Thoracic aorta (tissue), 2 donors: Measurements from ENCODE around the gene NAT8L. TPM values are rescaled to one million over a fixed set of nuclear protein-coding genes. Genes with fewer than 3 reads are reported as not detected.

Experiments
- ATAC-seq: fragments of 150-250 bp; one replicate; pipeline ENCODE4 v1.8.0; 2017; ENCODE audit warnings: low read depth; ENCODE audit not compliant: insufficient number of reproducible peaks, low FRiP score
- DNase-seq: peaks from one replicate; pipeline ENCODE4 v3.0.0-alpha.2; 2020; ENCODE audit warnings: low spot score
- H3K27ac ChIP-seq, 2 donors: fragments of 200-600 bp; sonication (generic); 1 replicate in 1 of 2; 2 replicates in 1 of 2; pipeline ENCODE4 v1.5.1; 2016; ENCODE audit warnings: mild to moderate bottlenecking in 2 of 2, moderate library complexity in 2 of 2
- H3K27me3 ChIP-seq: fragments of 200-600 bp; sonication (generic); replicated peaks from 2 replicates; pipeline ENCODE4 v1.6.0; 2016; ENCODE audit warnings: mild to moderate bottlenecking; ENCODE audit not compliant: insufficient read depth
- H3K36me3 ChIP-seq: fragments of 200-600 bp; sonication (generic); one replicate; pipeline ENCODE4 v1.5.1; 2016
- H3K4me1 ChIP-seq, 2 donors: fragments of 200-600 bp; sonication (generic); 1 replicate in 1 of 2; 2 replicates in 1 of 2; pipeline versions ENCODE4 v1.5.1 to v1.6.0; 2016; ENCODE audit warnings: low read depth in 2 of 2, mild to moderate bottlenecking in 1 of 2; ENCODE audit not compliant: control insufficient read depth in 1 of 2
- H3K4me3 ChIP-seq: fragments of 200-600 bp; sonication (generic); 2 replicates; pipeline ENCODE4 v1.5.1; 2016; ENCODE audit warnings: mild to moderate bottlenecking
- H3K9me3 ChIP-seq: fragments of 200-600 bp; sonication (generic); 2 replicates; pipeline ENCODE4 v1.5.1; 2016
- total RNA-seq, 2 donors: library from RNA; depleted of rRNA; stranded (reverse); fragments of >200 nt; gene quantifications; one replicate each; pipeline versions ENCODE4 v1.1.0 to v1.2.3, GENCODE V29; 2016
- TF ChIP-seq, protein P1 (sequence below): fragments of 200-600 bp; sonication (generic); IDR thresholded peaks from one replicate; pipeline ENCODE4 v1.5.1; 2019; ENCODE audit warnings: antibody characterized with exemption

NAT8L gene
- total RNA-seq, 2 donors from 2014 or later = under 0.01 TPM; not detected in 1

DNA sequence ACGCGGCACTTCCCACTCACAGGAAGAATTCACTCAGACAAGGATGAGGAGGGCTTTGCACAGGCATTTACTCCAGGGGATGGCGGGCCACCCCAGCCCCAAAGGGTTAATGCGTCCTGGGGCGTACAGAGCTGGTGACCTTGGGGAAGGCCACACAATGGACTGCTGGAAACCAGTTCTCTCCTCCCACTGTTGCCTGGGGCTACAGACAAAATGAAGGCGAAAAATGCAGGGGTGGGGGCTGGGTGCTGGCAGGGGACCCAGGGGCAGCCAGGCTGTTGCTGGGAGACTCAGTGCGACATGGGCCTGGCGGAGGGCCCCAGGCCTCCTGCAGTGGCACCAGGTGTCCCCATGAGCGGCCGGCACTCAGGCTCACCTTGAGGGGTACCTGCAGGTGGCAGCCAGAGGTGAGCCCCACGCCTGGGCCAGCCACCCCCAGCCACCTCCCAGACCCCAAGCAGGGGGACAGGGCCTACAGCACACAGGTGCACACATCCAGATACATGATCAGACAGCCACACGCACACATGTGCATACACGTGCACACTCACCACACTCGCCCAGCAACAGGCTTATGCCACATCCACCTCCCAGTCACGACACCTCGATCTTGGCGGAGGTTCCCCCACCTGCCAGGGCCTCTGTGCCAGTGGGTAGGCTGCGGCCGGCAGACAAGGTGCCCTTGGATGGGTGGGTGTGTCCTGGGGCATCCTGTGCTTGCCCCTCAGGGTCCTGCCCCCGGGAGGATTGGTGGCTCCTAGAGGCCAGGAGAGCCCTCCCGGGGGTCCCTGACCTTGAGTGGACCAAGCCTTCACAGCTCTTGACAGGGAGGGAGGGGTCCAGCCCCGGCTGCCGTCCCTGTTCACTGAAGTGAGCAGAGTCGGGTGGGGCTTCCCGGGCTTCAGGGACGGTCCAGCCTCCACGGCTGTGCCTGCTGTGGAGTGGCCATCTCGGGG, 13.1 kb downstream of the NAT8L start:
- Histone ChIP-seq H3K27me3 (no peaks in the 10 kb centered on the region), H3K36me3 (no peaks in the 10 kb centered on the region), H3K4me1 (no peaks in the 10 kb centered on the region), H3K27ac (no peak overlapping the region), H3K9me3 (no peaks in the 10 kb centered on the region), H3K4me3 (no peak overlapping the region)
- no peak for DNase-seq
- no peak for ATAC-seq
- TF ChIP-seq, protein P1, sequence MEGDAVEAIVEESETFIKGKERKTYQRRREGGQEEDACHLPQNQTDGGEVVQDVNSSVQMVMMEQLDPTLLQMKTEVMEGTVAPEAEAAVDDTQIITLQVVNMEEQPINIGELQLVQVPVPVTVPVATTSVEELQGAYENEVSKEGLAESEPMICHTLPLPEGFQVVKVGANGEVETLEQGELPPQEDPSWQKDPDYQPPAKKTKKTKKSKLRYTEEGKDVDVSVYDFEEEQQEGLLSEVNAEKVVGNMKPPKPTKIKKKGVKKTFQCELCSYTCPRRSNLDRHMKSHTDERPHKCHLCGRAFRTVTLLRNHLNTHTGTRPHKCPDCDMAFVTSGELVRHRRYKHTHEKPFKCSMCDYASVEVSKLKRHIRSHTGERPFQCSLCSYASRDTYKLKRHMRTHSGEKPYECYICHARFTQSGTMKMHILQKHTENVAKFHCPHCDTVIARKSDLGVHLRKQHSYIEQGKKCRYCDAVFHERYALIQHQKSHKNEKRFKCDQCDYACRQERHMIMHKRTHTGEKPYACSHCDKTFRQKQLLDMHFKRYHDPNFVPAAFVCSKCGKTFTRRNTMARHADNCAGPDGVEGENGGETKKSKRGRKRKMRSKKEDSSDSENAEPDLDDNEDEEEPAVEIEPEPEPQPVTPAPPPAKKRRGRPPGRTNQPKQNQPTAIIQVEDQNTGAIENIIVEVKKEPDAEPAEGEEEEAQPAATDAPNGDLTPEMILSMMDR = no peak

GRCh38 chr4:2072971-2073807, 14.1 kb downstream of the NAT8L start:
- DNase-seq = no peak
- no peaks in the 10 kb centered on the region for H3K9me3 ChIP-seq
- no peak overlapping the region for H3K4me3 ChIP-seq
- H3K27ac ChIP-seq = no peak overlapping the region
- no peak for ATAC-seq
- no peaks in the 10 kb centered on the region for H3K36me3 ChIP-seq
- no peaks in the 10 kb centered on the region for H3K27me3 ChIP-seq
- H3K4me1 ChIP-seq = no peaks in the 10 kb centered on the region
- TF ChIP-seq, protein P1 = no peak

- no peaks in the 10 kb centered on the region for H3K9me3 ChIP-seq
- H3K27me3 ChIP-seq = no peaks in the 10 kb centered on the region
- DNase-seq (no peak), ATAC-seq (no peak)
- H3K4me1 ChIP-seq = no peaks in the 10 kb centered on the region
- H3K27ac ChIP-seq = no peak overlapping the region
- H3K4me3 ChIP-seq = no peak overlapping the region
- TF ChIP-seq, protein P1 = no peak
- no peaks in the 10 kb centered on the region for H3K36me3 ChIP-seq
Observed at GRCh38 chr4:2073808-2074481, 14.8 kb downstream of the NAT8L start.

DNA sequence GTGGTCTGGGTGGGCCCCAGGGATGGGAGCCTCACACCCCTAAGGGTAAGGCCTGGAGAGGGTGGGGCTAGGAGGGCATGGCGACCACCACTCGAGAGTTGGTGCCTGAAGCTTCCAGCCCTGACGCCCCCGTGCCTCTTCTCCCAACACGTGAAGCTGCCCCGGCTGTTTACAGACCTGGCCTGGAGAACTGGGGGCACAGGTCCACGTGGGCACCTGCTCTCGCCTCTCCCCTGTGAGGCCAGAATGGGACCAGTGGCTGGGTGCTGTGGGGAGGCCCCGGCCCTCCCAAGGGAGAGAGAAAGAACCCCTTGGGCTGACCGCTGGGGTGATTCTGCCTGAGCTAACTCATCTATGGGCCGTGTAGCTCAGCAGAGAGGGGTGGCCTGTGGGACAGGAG, 15.5 kb downstream of the NAT8L start:
- Histone ChIP-seq H3K4me3 (no peak overlapping the region), H3K36me3 (no peaks in the 10 kb centered on the region), H3K9me3 (no peaks in the 10 kb centered on the region), H3K4me1 (no peaks in the 10 kb centered on the region), H3K27me3 (no peaks in the 10 kb centered on the region), H3K27ac (no peak overlapping the region)
- ATAC-seq (no peak), DNase-seq (no peak)
- TF ChIP-seq, protein P1 = no peak
